Gastrocnemius medialis (tissue), 4 donors: ENCODE data around the gene GOSR1. TPM values are rescaled to one million over a fixed set of nuclear protein-coding genes. Genes with fewer than 3 reads are reported as not detected.

Source experiments
- ATAC-seq, 2 donors: fragments of 150-250 bp; one replicate each; pipeline ENCODE4 v1.9.1; 2016
- DNase-seq, 2 donors: peaks; one replicate each; pipeline ENCODE4 v3.0.0-alpha.2; 2019
- H3K27ac ChIP-seq, 4 donors: fragments of 200-600 bp; sonication (generic); 1 replicate in 1 of 4; 2 replicates in 3 of 4; pipeline ENCODE4 v1.5.1; 2016 to 2018; ENCODE audit warnings: mild to moderate bottlenecking in 2 of 4, moderate library complexity in 1 of 4
- H3K27me3 ChIP-seq, 3 donors: fragments of 200-600 bp; sonication (generic) in 2 of 3; 1 replicate in 1 of 3; 2 replicates in 2 of 3; pipeline versions ENCODE4 v1.5.1 to v1.6.0; 2016 to 2019; ENCODE audit warnings: mild to moderate bottlenecking in 1 of 3, moderate library complexity in 1 of 3
- H3K36me3 ChIP-seq, 2 donors: fragments of 200-600 bp; sonication (generic) in 1 of 2; one replicate each; pipeline ENCODE4 v1.5.1; 2017 to 2018
- H3K4me1 ChIP-seq, 2 donors: fragments of 200-600 bp; sonication (generic) in 1 of 2; one replicate each; pipeline ENCODE4 v1.5.1; 2016 to 2017; ENCODE audit warnings: mild to moderate bottlenecking in 2 of 2
- H3K4me3 ChIP-seq, 4 donors: fragments of 200-600 bp; sonication (generic) in 3 of 4; 1 replicate in 1 of 4; 2 replicates in 3 of 4; pipeline ENCODE4 v1.5.1; 2016 to 2019; ENCODE audit warnings: mild to moderate bottlenecking in 2 of 4
- H3K9me3 ChIP-seq, 3 donors: fragments of 200-600 bp; sonication (generic) in 2 of 3; 1 replicate in 1 of 3; 2 replicates in 2 of 3; pipeline ENCODE4 v1.5.1; 2016 to 2019
- POLR2A ChIP-seq, 2 donors: fragments of 450-650 bp; IDR thresholded peaks; one replicate each; pipeline ENCODE4 v1.6.1; 2017; ENCODE audit warnings: antibody characterized with exemption in 2 of 2, mild to moderate bottlenecking in 2 of 2, moderate library complexity in 2 of 2
- in situ Hi-C, 4 donors: fragments of 200-750 bp; cut with MboI; loops; one replicate each; pipeline versions ENCODE4 v1.15.0 to v1.8.0; 2017; ENCODE audit warnings: low sequenced_read_pairs in 4 of 4
- intact Hi-C: fragments of 100-400 bp; cut with DNase I; formaldehyde crosslinking; loops from one replicate; pipeline ENCODE4 v1.15.1; 2023; ENCODE audit warnings: low total_unique reads
- total RNA-seq, 4 donors: library from RNA; depleted of rRNA; stranded (reverse); fragments of >200 nt; gene quantifications; one replicate each; pipeline versions ENCODE4 v1.1.0 to v1.2.3, GENCODE V29; 2016
- TF ChIP-seq, protein P1 (sequence below), 5 experiments: fragments of 450-650 bp in 3 of 5; fragments of 200-600 bp in 2 of 5; sonication (generic) in 2 of 5; IDR thresholded peaks in 4 of 5; conservative IDR thresholded peaks in 1 of 5; 1 replicate in 4 of 5; 2 replicates in 1 of 5; pipeline ENCODE4 v1.5.1; 2016 to 2019; ENCODE audit warnings: antibody characterized with exemption in 5 of 5, mild to moderate bottlenecking in 3 of 5, moderate library complexity in 3 of 5

GOSR1 gene
- total RNA-seq, 4 donors from 2014 or later, result 22.7 to 29.1 (median 25.8) TPM

GRCh38 chr17:30493780-30494179 is 16.6 kb downstream of the GOSR1 start:
- no peak overlapping the region for H3K4me3 ChIP-seq
- TF ChIP-seq, protein P1, sequence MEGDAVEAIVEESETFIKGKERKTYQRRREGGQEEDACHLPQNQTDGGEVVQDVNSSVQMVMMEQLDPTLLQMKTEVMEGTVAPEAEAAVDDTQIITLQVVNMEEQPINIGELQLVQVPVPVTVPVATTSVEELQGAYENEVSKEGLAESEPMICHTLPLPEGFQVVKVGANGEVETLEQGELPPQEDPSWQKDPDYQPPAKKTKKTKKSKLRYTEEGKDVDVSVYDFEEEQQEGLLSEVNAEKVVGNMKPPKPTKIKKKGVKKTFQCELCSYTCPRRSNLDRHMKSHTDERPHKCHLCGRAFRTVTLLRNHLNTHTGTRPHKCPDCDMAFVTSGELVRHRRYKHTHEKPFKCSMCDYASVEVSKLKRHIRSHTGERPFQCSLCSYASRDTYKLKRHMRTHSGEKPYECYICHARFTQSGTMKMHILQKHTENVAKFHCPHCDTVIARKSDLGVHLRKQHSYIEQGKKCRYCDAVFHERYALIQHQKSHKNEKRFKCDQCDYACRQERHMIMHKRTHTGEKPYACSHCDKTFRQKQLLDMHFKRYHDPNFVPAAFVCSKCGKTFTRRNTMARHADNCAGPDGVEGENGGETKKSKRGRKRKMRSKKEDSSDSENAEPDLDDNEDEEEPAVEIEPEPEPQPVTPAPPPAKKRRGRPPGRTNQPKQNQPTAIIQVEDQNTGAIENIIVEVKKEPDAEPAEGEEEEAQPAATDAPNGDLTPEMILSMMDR (IDR thresholded peaks at IDR 0.05 in 4 of 5, conservative IDR thresholded peaks at IDR 0.05 in 1 of 5), result no peak
- no peak for TF ChIP-seq POLR2A (IDR thresholded peaks at IDR 0.05)
- no peak for ATAC-seq
- H3K9me3 ChIP-seq, result no peaks in the 10 kb centered on the region
- H3K27me3 ChIP-seq, result no peaks in the 10 kb centered on the region
- no peaks in the 10 kb centered on the region for H3K4me1 ChIP-seq
- in situ Hi-C loops, result no loop called here
- intact Hi-C loops, result no loop called here
- peaks cover 7 to 91% of the 10 kb centered on the region in 2 donors for H3K36me3 ChIP-seq
- no peak for DNase-seq
- no peak overlapping the region for H3K27ac ChIP-seq

GRCh38 chr17:30495586-30495985 is 18.4 kb downstream of the GOSR1 start:
- in situ Hi-C loops, result no loop called here
- intact Hi-C loops, result no loop called here
- H3K4me3 ChIP-seq, result no peak overlapping the region
- DNase-seq (no peak), ATAC-seq (no peak)
- no peak overlapping the region for H3K27ac ChIP-seq
- no peaks in the 10 kb centered on the region for H3K4me1 ChIP-seq
- peaks cover 9 to 74% of the 10 kb centered on the region in 2 donors for H3K36me3 ChIP-seq
- TF ChIP-seq, protein P1 (IDR thresholded peaks at IDR 0.05 in 4 of 5, conservative IDR thresholded peaks at IDR 0.05 in 1 of 5), result no peak
- no peak for TF ChIP-seq POLR2A (IDR thresholded peaks at IDR 0.05)
- H3K9me3 ChIP-seq, result no peaks in the 10 kb centered on the region
- no peaks in the 10 kb centered on the region for H3K27me3 ChIP-seq

DNA sequence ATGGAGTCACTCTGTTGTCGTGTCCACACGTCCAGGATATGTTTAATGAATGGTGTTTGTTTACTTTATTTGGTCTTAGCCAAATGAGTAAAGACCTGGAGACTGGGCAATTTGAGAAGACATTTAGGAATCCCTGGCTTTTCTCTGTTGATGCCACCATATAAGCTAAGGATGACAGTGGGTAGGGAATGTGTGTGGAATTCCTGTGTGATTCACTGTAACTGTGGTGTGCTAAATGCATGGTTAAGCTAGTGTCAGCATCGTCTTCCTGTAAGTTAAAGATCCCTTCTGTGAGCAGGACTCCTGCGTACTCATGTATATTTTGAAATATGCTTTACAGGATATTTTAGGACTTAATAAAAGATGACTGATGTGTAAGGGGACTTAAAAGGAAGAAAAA is 26.4 kb downstream of the GOSR1 start:
- ATAC-seq (no peak), DNase-seq (no peak)
- in situ Hi-C loops (no loop called here), intact Hi-C loops (no loop called here)
- Histone ChIP-seq H3K9me3 (no peaks in the 10 kb centered on the region), H3K27ac (no peak overlapping the region), H3K4me3 (no peak overlapping the region), H3K36me3 (peaks cover 2 to 28% of the 10 kb centered on the region in 2 donors), H3K4me1 (no peaks in the 10 kb centered on the region), H3K27me3 (no peaks in the 10 kb centered on the region)
- TF ChIP-seq, protein P1 (IDR thresholded peaks at IDR 0.05 in 4 of 5, conservative IDR thresholded peaks at IDR 0.05 in 1 of 5), result no peak
- no peak for TF ChIP-seq POLR2A (IDR thresholded peaks at IDR 0.05)

- DNase-seq (no peak), ATAC-seq (no peak)
- Histone ChIP-seq H3K27me3 (no peaks in the 10 kb centered on the region), H3K4me3 (no peak overlapping the region), H3K9me3 (no peaks in the 10 kb centered on the region), H3K4me1 (no peaks in the 10 kb centered on the region), H3K36me3 (peaks cover 0 to 24% of the 10 kb centered on the region in 2 donors), H3K27ac (no peak overlapping the region)
- intact Hi-C loops, result no loop called here
- in situ Hi-C loops, result no loop called here
- TF ChIP-seq, protein P1 (IDR thresholded peaks at IDR 0.05 in 4 of 5, conservative IDR thresholded peaks at IDR 0.05 in 1 of 5), result no peak
- no peak for TF ChIP-seq POLR2A (IDR thresholded peaks at IDR 0.05)
Measured at GRCh38 chr17:30505868-30506417, 28.7 kb downstream of the GOSR1 start.

DNA sequence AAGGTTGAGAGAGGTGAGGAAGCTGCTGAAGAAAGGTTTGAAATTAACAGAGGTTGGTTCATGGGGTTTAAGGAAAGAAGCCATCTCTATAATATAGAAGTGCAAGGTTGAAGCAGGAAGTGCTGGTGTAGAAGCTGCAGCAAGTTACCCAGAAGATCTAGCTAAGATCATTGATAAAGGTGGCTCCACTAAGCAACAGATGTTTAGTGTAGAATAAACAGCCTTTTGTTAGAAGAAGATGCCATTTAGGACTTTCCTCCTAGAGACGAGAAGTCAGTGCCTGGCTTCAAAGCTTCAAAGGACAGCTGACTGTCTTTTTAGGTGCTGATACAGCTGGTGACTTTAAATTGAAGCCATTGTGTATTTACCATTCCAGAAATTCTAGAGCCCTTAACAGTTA is 29.3 kb downstream of the GOSR1 start:
- TF ChIP-seq POLR2A (IDR thresholded peaks at IDR 0.05), result no peak
- TF ChIP-seq, protein P1 (IDR thresholded peaks at IDR 0.05 in 4 of 5, conservative IDR thresholded peaks at IDR 0.05 in 1 of 5), result no peak
- in situ Hi-C loops (no loop called here), intact Hi-C loops (no loop called here)
- DNase-seq, result no peak
- Histone ChIP-seq H3K27me3 (no peaks in the 10 kb centered on the region), H3K9me3 (no peaks in the 10 kb centered on the region), H3K36me3 (peaks cover 0 to 19% of the 10 kb centered on the region in 2 donors), H3K27ac (no peak overlapping the region), H3K4me3 (no peak overlapping the region), H3K4me1 (no peaks in the 10 kb centered on the region)
- no peak for ATAC-seq
